Measurements from ENCODE around the gene DLX5. TPM values are rescaled to one million over a fixed set of nuclear protein-coding genes. Genes with fewer than 3 reads are reported as not detected.

The DLX5 gene

GRCh38 chr7:96970739-96971138 lies 53.9 kb downstream of the DLX5 start:
- no peaks in the 10 kb centered on the region for H3K4me1 ChIP-seq (ENCODE audit: control insufficient read depth in 2 of 2, insufficient read depth in 1 of 2, low read depth in 1 of 2, low read length in 2 of 2)
- H3K4ac ChIP-seq (ENCODE audit: low read length) = no peak overlapping the region
- H3K9ac ChIP-seq (ENCODE audit: low read depth, low read length, poor library complexity) = no peak overlapping the region
- H3K36me3 ChIP-seq (replicated peaks in 1 of 2; ENCODE audit: control insufficient read depth in 2 of 2, insufficient read depth in 2 of 2, low read length in 2 of 2) = no peaks in the 10 kb centered on the region
- no peak overlapping the region for H3K4me3 ChIP-seq (ENCODE audit: low read length in 2 of 2)
- no peak overlapping the region for H3K18ac ChIP-seq (ENCODE audit: low read length)
- peaks cover 0 to 3% (median 0%) of the 10 kb centered on the region in 3 experiments for H3K27me3 ChIP-seq (ENCODE audit: control insufficient read depth in 3 of 3, insufficient read depth in 3 of 3, low read depth in 1 of 3, low read length in 3 of 3)
- no peak for DNase-seq (ENCODE audit: low spot score)
- H4K91ac ChIP-seq (ENCODE audit: low read depth, low read length, poor library complexity) = no peak overlapping the region
- H2AK5ac ChIP-seq (ENCODE audit: low read depth, low read length) = no peak overlapping the region
- no peak overlapping the region for H3K4me2 ChIP-seq (ENCODE audit: insufficient read depth, low read length, poor library complexity, severe bottlenecking)
- H3K9me3 ChIP-seq (replicated peaks in 1 of 2; ENCODE audit: control insufficient read depth in 2 of 2, insufficient read depth in 1 of 2, low read depth in 1 of 2, low read length in 2 of 2) = no peaks in the 10 kb centered on the region
- no peak overlapping the region for H2BK15ac ChIP-seq (ENCODE audit: low read length)
- no peak overlapping the region for H2AFZ ChIP-seq (ENCODE audit: low read length)
- no peaks in the 10 kb centered on the region for H3K79me1 ChIP-seq (ENCODE audit: low read depth, low read length)
- H3K14ac ChIP-seq (ENCODE audit: low read length) = no peak overlapping the region
- no peak overlapping the region for H3K27ac ChIP-seq (replicated peaks; ENCODE audit: low read length)
- no peak overlapping the region for H2BK12ac ChIP-seq (ENCODE audit: low read length)
- no peak overlapping the region for H3K23ac ChIP-seq (ENCODE audit: low read depth, low read length, poor library complexity)
- no peak overlapping the region for H4K8ac ChIP-seq (ENCODE audit: low read depth, low read length)
- no peak overlapping the region for H2BK120ac ChIP-seq (ENCODE audit: low read depth, low read length)
- no peak overlapping the region for H2BK5ac ChIP-seq (ENCODE audit: low read length)

Small RNAs within 50 kb of the gene (small RNA-seq; reads per million reads assigned to genes)
- not detected for gene RF01778 (ENCODE audit: insufficient read depth)

Data from neuronal stem cell (in vitro differentiated cells).